Body of pancreas (tissue), 4 donors: Measurements from ENCODE around the gene OSBPL6.

Source experiments
- POLR2A ChIP-seq, 3 donors: fragments of 450-650 bp; IDR thresholded peaks; one replicate each; pipeline ENCODE4 v1.6.1; 2016; ENCODE audit warnings: antibody characterized with exemption in 3 of 3, mild to moderate bottlenecking in 2 of 3
- TF ChIP-seq, protein P1 (sequence below), 7 experiments: fragments of 450-650 bp in 4 of 7; fragments of 200-600 bp in 3 of 7; sonication (generic) in 3 of 7; IDR thresholded peaks; one replicate each; pipeline ENCODE4 v1.5.1; 2016 to 2019; ENCODE audit warnings: antibody characterized with exemption in 7 of 7

DNA sequence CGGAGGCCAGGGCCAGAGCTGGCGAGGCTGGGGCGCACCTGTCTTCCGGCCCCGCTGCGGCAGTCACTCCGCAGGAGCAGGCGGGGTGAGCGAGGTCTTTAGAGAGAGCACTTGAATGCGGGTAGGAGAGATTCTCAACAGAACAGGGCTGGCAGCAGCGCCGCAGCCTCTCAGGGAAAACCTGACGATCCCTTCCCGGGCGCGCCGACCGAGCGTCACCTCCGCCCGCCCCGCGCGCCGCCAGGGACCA, 256.1 kb downstream of the OSBPL6 start:
- TF ChIP-seq POLR2A (IDR thresholded peaks at IDR 0.05), result no peak
- TF ChIP-seq, protein P1, sequence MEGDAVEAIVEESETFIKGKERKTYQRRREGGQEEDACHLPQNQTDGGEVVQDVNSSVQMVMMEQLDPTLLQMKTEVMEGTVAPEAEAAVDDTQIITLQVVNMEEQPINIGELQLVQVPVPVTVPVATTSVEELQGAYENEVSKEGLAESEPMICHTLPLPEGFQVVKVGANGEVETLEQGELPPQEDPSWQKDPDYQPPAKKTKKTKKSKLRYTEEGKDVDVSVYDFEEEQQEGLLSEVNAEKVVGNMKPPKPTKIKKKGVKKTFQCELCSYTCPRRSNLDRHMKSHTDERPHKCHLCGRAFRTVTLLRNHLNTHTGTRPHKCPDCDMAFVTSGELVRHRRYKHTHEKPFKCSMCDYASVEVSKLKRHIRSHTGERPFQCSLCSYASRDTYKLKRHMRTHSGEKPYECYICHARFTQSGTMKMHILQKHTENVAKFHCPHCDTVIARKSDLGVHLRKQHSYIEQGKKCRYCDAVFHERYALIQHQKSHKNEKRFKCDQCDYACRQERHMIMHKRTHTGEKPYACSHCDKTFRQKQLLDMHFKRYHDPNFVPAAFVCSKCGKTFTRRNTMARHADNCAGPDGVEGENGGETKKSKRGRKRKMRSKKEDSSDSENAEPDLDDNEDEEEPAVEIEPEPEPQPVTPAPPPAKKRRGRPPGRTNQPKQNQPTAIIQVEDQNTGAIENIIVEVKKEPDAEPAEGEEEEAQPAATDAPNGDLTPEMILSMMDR (IDR thresholded peaks at IDR 0.05), result no peak
